HG03025 (cell line): Measurements from ENCODE around the gene DFFA.
A peak's percentile ranks its signal among the peaks of the same experiment; 100 is the strongest.
"Not testable (repeated sequence)": the region's sequence is repeated elsewhere in the genome, so short reads cannot be mapped to it uniquely, and the experiment has no call there.

Source experiments
- ATAC-seq: cut with Tn5 transposase; IDR thresholded peaks from one replicate; pipeline ENCODE4 v1.9.1; 2021; ENCODE audit warnings: mild to moderate bottlenecking, moderate library complexity; ENCODE audit not compliant: unreplicated experiment, low FRiP score

The DFFA gene

GRCh38 chr1:10432910-10433700 is 39.2 kb downstream of the DFFA start:
- no peak for ATAC-seq

GRCh38 chr1:10431070-10431730 is 41.1 kb downstream of the DFFA start:
- no peak for ATAC-seq

GRCh38 chr1:10430216-10431069 is 41.9 kb downstream of the DFFA start, which contains the start of gene CENPS:
Gene CENPS, plus strand, starts transcription at chr1:10430433. Its CDS starts 85 bp downstream, at chr1:10430518.
- ATAC-seq, result peak; percentile 69

- ATAC-seq, result peak; percentile 4
Measured at GRCh38 chr1:10429868-10430215, 42.5 kb downstream of the DFFA start.

- ATAC-seq, result no peak
Measured at GRCh38 chr1:10428984-10429383, 43.3 kb downstream of the DFFA start.

- ATAC-seq, result not testable (repeated sequence)
Measured at GRCh38 chr1:10426535-10426848, 45.8 kb downstream of the DFFA start.

- ATAC-seq, result not testable (repeated sequence)
Measured at GRCh38 chr1:10425826-10426534, 46.3 kb downstream of the DFFA start.

GRCh38 chr1:10424651-10425050 is 47.7 kb downstream of the DFFA start:
- ATAC-seq, result no peak

- no peak for ATAC-seq
Measured at GRCh38 chr1:10424034-10424433, 48.3 kb downstream of the DFFA start.

- no peak for ATAC-seq
Measured at GRCh38 chr1:10421637-10422036, 50.7 kb downstream of the DFFA start.

GRCh38 chr1:10419351-10419750 is 53.0 kb downstream of the DFFA start:
- ATAC-seq, result no peak

- ATAC-seq, result not testable (repeated sequence)
Measured at GRCh38 chr1:10418741-10419140, 53.6 kb downstream of the DFFA start.

GRCh38 chr1:10415967-10416366 is 56.4 kb downstream of the DFFA start:
- not testable (repeated sequence) for ATAC-seq

GRCh38 chr1:10415211-10415930 is 57.0 kb downstream of the DFFA start:
- no peak for ATAC-seq

- ATAC-seq, result no peak
Measured at GRCh38 chr1:10407201-10407600, 65.1 kb downstream of the DFFA start.
